ENCODE measurements around the gene BRINP1.
A peak's percentile ranks its signal among the peaks of the same experiment; 100 is the strongest.
"Not testable (repeated sequence)": the region's sequence is repeated elsewhere in the genome, so short reads cannot be mapped to it uniquely, and the experiment has no call there.

Gene BRINP1

DNA sequence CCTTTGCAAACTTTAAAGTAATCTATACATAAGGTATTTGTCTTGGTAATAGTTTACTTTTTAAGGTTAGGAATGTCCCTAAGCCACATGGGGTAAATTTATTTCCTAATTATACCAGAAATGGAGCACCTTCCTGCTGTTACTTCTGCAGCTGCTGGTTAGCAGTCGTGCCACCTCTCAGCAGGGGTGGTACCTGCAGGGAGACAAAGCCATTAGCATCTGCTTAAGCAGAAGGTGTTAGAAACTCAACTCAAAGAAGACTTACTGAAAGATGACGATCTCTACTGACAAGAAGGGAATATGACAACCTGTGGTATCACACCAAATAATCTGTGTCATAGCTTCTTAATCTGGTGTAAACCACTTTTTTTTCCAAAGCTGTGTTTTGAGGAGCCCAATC, 173.7 kb downstream of the BRINP1 start:
- DNase-seq: no peak

DNA sequence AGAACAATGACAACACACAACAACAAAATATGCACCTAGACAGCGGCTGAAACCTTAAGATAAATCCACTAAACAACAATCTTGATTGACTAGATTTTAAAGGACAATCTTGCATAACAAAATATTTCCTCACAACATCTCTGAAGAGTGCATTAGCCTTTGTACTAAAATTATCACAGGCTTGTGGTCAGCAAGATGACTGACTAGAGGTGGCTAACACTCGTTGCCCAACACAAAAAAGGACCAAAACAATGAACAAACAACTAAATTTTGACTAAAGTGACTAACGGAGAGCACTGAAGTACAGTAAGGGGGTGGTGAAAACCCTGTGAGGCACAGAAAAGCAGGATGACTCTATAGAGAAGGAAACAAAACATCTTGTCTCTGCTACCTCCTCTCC, 183.9 kb downstream of the BRINP1 start:
- DNase-seq: no peak

DNA sequence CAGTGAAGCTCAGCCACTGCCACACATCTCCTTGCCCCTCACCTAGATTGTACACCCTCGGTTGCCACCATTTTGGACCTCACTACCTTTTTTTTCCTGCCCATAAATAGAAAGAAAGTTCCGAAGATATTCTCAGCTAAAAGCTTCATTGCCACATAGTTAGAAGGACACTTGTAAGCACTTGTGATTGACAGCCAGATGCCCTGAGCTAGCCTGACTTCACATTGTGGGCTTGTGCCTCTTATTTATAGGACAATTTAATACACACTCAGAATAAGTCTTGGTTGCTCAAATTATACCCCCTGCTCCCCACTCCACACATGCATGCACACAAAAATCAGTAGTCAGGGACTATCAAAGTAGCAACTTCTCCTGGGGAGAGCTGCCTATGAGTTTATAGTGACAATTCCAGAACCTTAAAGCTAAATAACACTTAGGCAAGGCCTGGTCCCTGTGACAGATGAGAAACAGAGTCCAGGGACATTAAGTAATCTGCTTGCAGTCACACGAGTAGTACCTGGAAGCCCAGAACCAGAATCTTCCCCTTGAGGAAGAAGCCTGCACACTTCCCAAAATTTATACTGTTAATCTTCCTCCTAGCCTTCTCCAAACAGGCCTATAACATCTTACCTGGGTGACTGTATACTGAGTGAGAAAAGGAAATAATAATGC, 184.8 kb downstream of the BRINP1 start:
- DNase-seq: no peak

DNA sequence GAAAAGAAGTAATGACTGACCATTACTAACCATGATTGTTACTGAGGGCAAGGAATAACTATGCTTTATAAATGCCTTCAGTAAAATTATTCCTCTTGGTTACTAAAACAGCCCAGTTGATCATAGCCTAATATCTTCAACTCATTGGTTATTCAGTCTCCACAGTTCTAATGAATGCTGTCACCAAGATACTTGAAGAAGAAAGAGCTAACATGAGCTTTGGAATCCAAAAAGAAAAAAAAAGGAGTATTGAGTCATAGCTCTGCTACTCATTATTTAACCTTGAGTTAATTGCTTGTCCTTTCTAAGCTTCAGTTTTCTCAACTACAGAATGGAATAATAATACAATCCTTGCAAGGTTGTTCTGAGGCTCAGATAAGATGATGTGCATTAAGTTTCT, 187.7 kb downstream of the BRINP1 start:
- no peak for DNase-seq

DNA sequence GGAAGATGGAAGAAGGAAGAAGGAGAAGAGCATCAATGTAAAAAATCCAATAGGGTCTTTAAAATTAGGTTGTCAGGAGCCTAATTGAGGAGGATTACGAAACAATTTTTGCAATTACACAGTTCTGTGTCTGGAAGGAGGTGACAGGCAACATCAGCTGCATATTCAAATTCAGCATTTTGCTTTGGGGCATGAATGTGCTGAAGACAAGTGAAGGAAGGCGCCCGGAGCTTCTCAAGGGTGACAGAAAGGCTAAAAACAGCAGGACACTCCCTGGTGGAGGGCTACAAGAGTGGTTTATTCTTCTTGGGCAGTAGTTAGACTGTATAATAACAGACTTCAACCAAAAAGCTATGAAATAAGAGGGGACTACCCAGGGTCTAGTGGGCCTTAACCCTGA, 188.3 kb downstream of the BRINP1 start:
- no peak for DNase-seq

DNA sequence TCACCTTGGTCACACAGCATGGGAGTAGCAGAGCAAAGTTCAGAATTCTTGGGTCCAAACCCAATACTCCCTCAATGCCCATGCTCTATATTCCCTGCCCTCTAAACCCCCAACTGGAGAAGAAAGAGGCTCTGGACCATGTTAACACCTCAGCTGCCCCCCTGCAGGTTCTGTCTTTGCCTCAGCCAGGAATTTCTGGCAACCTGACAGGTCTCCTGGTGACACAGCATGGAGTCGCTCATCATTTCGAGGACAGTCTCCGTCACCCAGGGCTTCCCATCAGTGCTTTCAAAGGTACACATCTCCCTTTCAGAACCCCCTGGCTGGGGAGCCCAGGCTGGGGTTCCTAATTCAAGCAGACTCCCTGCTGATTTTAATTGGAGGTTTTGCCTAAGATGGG, 189.5 kb downstream of the BRINP1 start:
- no peak for DNase-seq

DNA sequence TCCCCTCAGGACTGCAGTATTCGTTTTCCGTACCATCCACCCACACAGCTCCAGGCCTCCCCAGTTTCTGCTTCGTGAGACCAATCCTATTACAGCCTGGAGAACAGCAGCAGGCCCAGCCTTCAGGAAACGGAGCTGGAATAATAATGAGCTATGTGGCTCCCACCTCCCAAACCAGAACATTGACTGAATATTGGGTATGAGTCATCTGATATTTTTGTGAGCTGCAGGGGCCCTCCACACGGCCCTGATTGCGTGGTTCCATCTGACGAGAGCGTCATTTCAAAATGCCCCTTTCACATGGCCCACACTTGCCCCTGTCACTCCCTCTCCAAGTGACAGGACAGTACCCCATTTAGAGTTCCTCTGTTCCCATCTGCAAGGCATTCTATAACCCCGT, 192.0 kb downstream of the BRINP1 start:
- DNase-seq: no peak

DNA sequence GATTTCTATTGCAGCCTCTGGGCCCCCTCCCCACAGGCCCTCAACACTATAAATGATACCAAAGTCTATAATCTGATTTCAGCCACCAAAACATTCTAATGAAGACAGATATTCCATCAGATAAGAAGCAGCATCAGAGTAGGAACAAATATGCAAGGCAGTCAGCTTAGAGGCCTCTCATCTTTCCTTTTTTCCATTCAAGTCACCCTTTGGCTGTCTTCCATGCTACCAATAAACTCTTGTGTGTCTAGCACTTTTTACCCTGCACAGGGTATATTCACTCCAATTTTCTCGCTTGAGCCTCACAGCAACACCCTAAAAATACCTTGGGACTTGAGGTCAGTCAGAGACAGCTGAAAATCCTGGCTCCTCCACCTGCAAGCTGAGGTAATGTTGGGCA, 193.7 kb downstream of the BRINP1 start:
- DNase-seq: no peak

DNA sequence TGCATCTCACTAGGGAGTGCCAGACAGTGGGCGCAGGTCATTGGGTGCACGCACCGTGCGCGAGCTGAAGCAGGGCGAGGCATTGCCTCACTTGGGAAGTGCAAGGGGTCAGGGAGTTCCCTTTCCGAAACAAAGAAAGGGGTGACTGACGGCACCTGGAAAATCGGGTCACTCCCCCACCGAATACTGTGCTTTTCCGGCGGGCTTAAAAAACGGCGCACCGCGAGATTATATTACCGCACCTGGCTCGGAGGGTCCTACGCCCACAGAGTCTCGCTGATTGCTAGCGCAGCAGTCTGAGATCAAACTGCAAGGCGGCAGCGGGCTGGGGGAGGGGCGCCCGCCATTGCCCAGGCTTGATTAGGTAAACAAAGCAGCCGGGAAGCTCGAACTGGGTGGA, 200.0 kb downstream of the BRINP1 start:
- DNase-seq: not testable (repeated sequence)

DNA sequence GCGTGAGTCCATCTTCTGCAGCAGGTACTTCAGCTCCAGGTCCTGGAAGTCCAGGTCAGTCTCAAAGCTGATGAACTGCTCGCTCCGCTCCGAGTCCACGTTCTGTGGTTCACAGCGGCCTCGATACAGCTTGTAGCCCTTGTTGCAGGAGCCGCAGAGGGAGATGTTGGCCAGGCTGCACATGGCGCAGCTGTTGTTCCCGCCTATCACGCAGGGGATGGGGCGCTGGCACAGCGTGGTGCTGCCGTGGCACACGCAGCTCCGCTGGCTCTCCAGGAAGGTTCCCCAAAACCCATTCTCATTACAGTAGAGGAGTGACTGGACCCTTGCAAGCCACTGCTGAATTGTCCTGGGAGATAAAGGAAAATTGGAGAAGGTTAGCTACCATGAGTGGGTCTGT, 201.4 kb downstream of the BRINP1 start:
- DNase-seq: no peak

DNA sequence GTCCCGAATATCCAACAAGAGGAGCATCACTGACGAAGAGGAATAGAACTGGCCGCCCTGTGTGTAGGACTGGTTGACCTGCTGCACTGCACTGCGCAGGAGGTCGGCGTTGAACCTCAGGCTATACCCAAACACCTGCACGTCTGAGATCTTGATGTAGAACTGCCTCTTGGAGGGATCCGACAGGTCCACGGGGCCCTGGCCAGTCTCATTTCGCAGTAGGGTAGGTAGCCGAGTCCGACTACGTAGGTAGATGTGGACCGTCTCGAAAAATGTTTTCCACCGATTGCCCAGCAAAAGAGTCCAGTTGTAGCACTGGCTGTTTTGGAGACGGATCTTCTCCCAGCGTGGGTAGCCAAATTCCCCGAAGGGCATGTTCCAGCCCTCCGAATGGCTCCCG, 202.0 kb downstream of the BRINP1 start:
- DNase-seq: no peak

DNA sequence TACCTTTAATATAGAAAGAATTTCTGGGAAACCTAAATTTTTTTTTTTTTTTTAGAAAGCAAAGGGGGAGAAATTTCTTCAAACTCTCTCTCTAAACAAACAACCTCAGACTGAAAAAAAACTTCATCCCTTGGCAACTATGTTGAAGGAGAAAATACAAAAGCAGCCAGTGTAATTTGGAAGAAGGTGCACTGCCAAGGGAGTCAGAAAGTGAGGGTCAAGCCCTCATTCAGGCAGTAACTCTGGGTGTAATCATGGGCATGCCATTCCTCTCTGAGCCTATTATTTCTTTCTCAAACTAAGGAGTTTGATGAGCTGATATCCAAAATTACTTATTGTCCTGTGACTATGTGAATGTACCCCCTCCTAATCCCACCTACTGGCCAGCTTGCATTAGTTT, 203.1 kb downstream of the BRINP1 start:
- no peak for DNase-seq

DNA sequence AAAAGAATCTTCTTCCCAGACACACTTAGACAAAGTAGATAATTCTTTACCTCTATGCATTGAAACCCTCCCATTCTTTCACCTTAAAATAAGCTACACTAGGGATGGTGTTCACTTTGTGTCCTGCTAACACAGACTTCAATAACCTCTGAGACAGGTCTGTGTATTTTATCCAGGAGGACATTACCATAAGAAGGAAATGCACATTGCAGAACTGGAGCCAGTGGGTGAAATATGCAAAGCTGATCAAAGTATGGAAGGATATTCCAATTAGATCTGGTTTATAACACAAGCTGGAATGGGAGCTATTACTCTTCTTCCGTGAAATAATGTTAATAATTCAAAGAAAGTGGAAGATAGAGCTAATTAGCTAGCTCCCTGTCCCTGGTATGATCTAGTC, 204.1 kb downstream of the BRINP1 start:
- no peak for DNase-seq

DNA sequence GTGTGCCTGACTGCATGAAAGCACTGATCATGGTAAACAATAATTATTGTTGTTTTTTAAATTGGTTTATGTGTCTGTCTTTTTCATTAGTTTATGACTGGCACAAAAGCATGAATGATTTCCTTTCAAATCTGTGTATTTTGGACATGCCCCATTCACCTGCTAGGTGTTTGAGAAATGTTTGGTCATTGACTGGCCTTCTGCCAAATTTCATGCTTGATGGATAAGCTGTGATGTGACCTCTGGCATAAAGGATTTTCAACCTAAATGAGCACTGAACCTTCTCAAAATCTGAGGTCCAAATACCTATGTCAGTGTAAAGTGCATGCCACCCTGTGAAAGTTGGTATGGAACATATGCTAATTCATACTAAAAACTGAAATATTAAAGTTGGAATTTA, 204.5 kb downstream of the BRINP1 start:
- DNase-seq: peak; percentile 23

DNA sequence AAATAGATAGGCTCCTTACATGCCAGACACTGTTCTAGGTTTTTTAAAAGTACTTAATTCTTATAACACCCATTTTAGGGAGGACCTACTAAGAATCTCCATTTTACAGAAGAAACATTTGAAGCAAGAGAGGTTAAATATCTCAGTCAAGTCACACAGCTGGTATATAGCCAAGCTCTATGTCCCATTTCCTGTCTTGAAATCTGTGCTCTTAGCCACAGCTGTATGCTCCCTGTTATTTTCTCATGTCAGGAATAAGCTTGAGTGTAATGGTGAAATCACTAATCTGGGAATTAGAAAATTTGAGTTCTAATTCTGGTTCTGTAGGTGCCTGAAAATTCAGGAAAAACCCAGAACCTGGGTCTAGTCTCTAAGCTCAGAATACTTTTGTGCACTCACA, 208.7 kb downstream of the BRINP1 start:
- no peak for DNase-seq

DNA sequence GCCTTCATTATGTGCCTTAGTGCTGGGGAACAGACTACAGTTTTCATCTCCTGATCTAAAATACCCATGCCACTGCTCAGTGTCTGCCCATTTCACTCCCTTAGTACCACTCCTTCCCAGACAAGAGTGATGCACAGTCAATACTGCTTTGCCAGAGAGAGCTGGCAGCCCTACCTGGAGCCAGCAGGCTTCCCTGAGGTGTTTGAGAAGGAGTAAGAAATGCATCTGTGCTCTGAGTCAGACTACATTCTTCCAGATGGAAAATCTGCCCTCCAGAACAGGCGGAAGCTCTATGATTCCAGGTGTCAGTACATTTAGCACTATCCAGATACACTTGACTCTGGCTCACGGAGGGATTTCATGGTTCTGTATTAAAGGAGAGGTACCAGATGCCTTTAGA, 209.8 kb downstream of the BRINP1 start:
- no peak for DNase-seq

DNA sequence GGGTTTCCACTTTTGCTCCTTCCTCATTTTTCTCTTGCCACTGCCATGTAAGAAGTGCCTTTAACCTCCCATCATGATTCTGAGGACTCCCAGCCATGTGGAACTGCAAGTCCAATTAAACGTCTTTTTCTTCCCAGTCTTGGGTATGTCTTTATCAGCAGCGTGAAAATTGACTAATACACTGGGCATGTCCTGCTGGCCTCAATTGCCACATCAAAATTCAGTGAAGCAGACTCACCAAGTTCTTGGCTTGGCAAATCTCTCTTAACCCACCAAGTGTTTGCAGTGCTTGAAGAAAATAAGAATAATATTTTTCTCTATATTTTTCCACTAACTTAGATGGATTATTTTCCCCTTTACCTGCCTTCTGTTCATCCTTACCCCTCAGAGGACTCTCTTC, 212.0 kb downstream of the BRINP1 start:
- no peak for DNase-seq

DNA sequence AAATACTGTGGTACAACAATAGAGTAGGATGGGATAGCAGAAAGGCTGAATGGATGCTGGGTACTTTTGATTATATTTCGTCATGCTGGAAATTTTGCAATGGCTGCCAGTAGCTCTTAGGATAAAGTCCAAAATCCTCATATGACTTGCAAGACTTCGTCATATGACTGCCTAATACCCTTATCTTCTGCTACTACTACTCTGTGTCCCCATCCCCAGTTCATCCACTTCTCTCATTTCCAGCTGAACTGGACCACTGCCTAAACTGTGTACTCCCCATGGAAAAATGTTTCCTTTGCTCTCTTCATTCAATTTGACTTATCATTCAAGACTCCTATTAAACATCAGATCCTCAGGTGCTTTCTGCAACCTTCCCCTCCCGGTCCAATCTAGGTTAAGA, 212.9 kb downstream of the BRINP1 start:
- no peak for DNase-seq

DNA sequence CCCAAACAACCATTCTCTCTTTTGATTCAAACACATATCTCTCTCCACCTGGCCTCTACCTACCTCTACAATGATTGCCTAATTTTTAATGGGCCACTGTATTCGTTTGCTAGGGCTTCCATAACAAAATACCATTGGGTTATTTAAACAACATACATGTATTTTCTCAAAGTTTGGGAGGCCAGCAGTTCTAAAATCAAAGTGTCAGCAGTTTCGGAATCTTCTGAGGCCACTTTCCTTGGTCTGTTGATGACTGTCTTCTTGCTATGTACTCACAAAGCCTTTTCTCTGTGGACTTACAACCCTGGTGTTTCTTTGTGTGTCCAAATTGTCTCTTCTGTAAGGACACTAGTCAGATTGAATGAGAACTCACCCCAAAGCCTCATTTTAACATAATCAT, 214.7 kb downstream of the BRINP1 start:
- DNase-seq: no peak

DNA sequence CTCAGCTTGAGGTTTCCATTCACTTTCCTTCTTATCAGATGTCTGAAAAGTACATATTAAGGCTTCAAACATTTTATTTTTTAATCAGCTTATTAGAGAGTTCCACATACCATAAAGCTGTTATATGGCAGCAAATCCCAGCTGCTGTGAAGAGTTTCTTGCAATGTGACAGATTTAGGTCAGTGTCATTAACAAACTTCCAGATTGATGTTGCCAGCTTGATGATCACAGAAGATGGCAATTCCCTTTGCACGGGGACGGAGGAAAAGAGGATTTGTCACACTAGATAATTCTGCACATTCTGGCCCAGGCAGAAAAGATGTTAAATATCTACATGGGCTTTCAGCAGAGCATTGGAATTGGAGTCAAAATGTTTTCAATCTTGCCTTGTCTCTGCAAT, 215.8 kb downstream of the BRINP1 start:
- DNase-seq: no peak

DNA sequence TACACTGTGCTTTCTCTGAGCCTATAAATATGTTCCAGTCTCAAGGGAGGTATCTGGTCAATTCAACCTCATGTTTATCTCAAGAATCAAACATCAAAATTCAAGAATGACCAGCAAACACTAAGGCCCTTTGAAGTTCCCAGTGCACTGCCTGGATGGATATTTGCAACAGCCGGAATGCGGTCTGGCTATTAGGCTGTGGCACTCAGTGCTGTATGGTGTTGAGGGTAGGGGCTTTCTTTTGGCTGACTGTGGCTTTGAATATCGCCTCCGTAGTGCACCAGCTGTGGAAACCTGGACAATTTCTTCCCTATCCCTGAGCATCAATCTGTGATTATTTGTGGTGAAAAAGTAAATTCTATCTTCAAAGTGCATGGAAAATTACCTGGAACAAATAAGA, 220.4 kb downstream of the BRINP1 start:
- no peak for DNase-seq

DNA sequence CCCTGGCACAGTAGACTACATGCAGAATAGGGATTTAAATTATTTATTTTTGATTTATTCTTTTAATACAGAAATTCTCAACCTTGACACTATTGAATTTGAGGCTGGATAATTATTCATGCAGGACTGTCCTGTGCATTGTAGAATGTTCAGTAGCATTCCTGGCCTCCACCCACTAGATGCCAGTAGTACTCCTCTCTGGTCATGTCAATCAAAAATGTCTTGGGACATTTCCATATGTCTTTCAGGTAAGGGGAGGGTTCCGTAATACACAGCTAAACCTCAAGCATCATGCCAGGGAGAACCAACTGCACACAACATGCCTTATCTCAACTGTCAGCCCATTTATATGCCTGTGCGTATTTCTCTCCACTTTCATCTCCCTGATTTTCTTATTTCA, 231.8 kb downstream of the BRINP1 start:
- DNase-seq: no peak

DNA sequence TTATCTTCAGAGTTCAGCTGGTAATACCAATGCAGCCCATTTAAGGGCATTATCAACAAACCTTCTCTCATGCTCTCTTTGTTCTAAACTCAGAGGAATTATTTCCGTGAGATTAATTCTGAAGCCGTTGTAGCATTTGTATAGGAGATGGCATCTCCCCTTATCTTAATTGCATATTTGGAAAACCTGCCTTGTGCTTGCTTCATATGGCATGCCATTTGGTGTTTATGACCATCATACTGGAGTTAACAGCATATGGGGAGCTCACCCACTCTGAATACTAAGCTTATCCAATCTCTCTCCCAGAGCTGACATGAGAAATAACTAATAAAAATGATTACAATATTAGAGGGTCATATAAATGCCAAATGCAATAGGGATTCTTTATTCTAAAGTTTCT, 243.2 kb downstream of the BRINP1 start:
- DNase-seq: no peak

DNA sequence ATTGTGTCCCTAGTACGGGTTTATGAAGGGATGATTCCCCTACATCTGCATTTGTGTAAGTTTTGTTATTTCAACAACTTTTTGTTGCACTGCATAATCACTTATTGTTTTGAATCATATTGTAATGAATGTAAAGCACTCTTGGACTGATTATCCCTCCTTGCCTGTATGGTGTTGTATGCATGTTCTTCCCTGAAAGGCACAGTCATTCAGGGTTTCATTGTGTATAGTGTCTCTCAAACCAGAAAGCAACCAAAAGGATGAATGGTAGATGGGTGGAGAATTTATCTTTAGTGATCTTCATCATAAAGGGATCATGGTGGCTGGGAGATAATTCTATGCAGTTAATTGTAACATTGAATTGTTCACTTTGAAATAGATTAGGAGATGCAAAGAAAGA, 247.3 kb downstream of the BRINP1 start:
- DNase-seq: no peak

DNA sequence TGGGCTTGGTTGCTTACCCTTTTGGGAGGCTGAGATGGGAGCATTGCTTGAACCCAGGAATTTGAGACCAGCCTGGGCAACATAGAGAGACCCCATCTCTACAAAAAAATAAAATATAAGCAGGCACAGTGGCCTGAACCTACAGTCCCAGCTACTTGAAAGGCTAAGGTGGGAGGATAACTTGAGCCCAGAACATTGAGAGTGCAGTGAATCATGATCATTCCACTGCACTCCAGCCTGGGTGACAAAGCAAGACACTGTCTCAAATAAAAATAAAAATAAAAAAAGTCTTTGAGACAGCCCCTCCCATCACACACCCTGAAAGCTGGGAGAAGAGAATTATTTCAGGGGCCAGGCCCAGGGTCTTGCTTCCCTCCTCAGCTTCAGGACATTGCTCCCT, 251.8 kb downstream of the BRINP1 start:
- no peak for DNase-seq
